Measurements from ENCODE around the gene SLCO2B1.
"Not testable (repeated sequence)": the region's sequence is repeated elsewhere in the genome, so short reads cannot be mapped to it uniquely, and the experiment has no call there.

DNA sequence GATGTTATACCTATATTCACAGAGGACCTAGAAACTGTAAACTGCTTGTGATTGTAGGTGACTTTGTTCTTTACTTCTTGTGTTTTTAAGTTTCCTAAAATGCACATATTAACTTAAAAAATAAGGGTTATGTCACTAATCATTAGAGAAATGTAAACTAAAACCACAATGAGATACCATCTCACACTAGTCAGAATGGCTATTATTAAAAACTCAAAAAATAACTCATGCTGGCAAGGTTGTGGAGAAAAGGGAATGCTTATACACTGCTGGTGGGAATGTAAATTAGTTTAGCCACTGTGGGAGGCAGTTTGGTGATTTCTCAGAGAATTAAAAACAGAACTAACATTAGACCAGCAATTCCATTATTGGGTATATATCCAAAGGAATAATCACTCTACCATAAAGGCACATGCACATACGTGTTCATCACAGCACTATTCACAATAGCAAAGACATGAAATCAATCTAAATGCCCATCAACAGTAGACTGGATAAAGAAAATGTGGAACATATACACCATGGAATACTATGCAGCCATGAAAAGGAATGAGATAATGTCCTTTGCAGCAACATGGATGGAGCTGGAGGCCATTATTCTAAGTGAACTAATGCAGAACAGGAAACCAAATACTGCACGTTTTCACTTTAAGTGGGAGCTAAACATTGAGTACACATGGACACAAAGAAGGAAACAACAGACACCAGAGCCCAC lies 44.8 kb upstream of the SLCO2B1 start:
- TF ChIP-seq, protein P1, sequence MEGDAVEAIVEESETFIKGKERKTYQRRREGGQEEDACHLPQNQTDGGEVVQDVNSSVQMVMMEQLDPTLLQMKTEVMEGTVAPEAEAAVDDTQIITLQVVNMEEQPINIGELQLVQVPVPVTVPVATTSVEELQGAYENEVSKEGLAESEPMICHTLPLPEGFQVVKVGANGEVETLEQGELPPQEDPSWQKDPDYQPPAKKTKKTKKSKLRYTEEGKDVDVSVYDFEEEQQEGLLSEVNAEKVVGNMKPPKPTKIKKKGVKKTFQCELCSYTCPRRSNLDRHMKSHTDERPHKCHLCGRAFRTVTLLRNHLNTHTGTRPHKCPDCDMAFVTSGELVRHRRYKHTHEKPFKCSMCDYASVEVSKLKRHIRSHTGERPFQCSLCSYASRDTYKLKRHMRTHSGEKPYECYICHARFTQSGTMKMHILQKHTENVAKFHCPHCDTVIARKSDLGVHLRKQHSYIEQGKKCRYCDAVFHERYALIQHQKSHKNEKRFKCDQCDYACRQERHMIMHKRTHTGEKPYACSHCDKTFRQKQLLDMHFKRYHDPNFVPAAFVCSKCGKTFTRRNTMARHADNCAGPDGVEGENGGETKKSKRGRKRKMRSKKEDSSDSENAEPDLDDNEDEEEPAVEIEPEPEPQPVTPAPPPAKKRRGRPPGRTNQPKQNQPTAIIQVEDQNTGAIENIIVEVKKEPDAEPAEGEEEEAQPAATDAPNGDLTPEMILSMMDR (IDR thresholded peaks at IDR 0.05) = not testable (repeated sequence)
- not testable (repeated sequence) for TF ChIP-seq POLR2A (IDR thresholded peaks at IDR 0.05)

Data from suprapubic skin (tissue), 3 donors.